ENCODE measurements around the gene SPAM1.
"Not testable (repeated sequence)": the region's sequence is repeated elsewhere in the genome, so short reads cannot be mapped to it uniquely, and the experiment has no call there.

The SPAM1 gene

GRCh38 chr7:123958186-123958703 lies 33.2 kb downstream of the SPAM1 start:
- DNase-seq: no peak

- DNase-seq: no peak
These were observed 36.7 kb downstream of the SPAM1 start for GRCh38 chr7:123961771-123962170.

GRCh38 chr7:123966936-123967335 lies 41.9 kb downstream of the SPAM1 start:
- DNase-seq: no peak

GRCh38 chr7:123972045-123972444 lies 47.0 kb downstream of the SPAM1 start:
- DNase-seq: no peak

GRCh38 chr7:123972831-123973230 lies 47.8 kb downstream of the SPAM1 start:
- no peak for DNase-seq

- no peak for DNase-seq
These were observed 49.4 kb downstream of the SPAM1 start for GRCh38 chr7:123974326-123974908.

- no peak for DNase-seq
These were observed 50.0 kb downstream of the SPAM1 start for GRCh38 chr7:123975084-123975483.

GRCh38 chr7:123977081-123977480 lies 52.0 kb downstream of the SPAM1 start:
- DNase-seq: no peak

- DNase-seq: no peak
These were observed 54.8 kb downstream of the SPAM1 start for GRCh38 chr7:123979876-123980275.

GRCh38 chr7:123987445-123987844 lies 62.4 kb downstream of the SPAM1 start:
- DNase-seq: no peak

GRCh38 chr7:123992913-123993518 lies 68.0 kb downstream of the SPAM1 start:
- no peak for DNase-seq

GRCh38 chr7:123993996-123994395 lies 69.0 kb downstream of the SPAM1 start:
- DNase-seq: no peak

GRCh38 chr7:123994449-123994848 lies 69.4 kb downstream of the SPAM1 start:
- no peak for DNase-seq

GRCh38 chr7:123995617-123996326 lies 70.7 kb downstream of the SPAM1 start:
- DNase-seq: no peak

GRCh38 chr7:123996327-123996625 lies 71.2 kb downstream of the SPAM1 start:
- no peak for DNase-seq

- no peak for DNase-seq
These were observed 73.9 kb downstream of the SPAM1 start for GRCh38 chr7:123998921-123999320.

GRCh38 chr7:123999703-124000102 lies 74.7 kb downstream of the SPAM1 start:
- no peak for DNase-seq

GRCh38 chr7:124008296-124008695 lies 83.3 kb downstream of the SPAM1 start:
- DNase-seq: not testable (repeated sequence)

- DNase-seq: no peak
These were observed 84.3 kb downstream of the SPAM1 start for GRCh38 chr7:124009321-124009720.
